SK-N-SH treated with all-trans-retinoic acid at 6 μM for 48 hours (cell line): ENCODE data around the gene SPATA18.

Source experiments
- ATAC-seq: fragments of 200-7000 bp; cut with Tn5 transposase; 3 replicates; pipeline ENCODE4 v1.9.1; 2020; ENCODE audit warnings: mild to moderate bottlenecking, moderate library complexity
- ARNTL ChIP-seq: fragments of 450-650 bp; formaldehyde crosslinking; IDR thresholded peaks from 2 replicates; pipeline ENCODE4 v1.5.0; 2020; ENCODE audit warnings: low read depth, mild to moderate bottlenecking, moderate library complexity, borderline replicate concordance
- GLIS3 ChIP-seq: fragments of 250-450 bp; sonication (Bioruptor Pico); IDR thresholded peaks from 2 replicates; pipeline ENCODE4 v1.5.0; 2020; ENCODE audit warnings: mild to moderate bottlenecking, moderate library complexity
- ISL1 ChIP-seq: fragments of 250-450 bp; sonication (Bioruptor Pico); IDR thresholded peaks from 2 replicates; pipeline ENCODE4 v2.1.2; 2022; ENCODE audit warnings: mild to moderate bottlenecking, moderate library complexity
- OSR1 ChIP-seq: fragments of 250-450 bp; sonication (Bioruptor Pico); IDR thresholded peaks from 2 replicates; pipeline ENCODE4 v1.8.0; 2022; ENCODE audit warnings: moderate library complexity, mild to moderate bottlenecking, inconsistent platforms
- PPARA ChIP-seq: fragments of 250-450 bp; sonication (Bioruptor Pico); IDR thresholded peaks from 2 replicates; pipeline ENCODE4 v1.5.0; 2020; ENCODE audit warnings: mild to moderate bottlenecking, borderline replicate concordance
- TCF4 ChIP-seq: fragments of 250-450 bp; sonication (Bioruptor Pico); IDR thresholded peaks from 2 replicates; pipeline ENCODE4 v1.8.0; 2021; ENCODE audit warnings: mild to moderate bottlenecking, moderate library complexity, borderline replicate concordance
- ZC3H10 ChIP-seq: fragments of 250-450 bp; sonication (Bioruptor Pico); IDR thresholded peaks from 2 replicates; pipeline ENCODE4 v1.5.1; 2021; ENCODE audit warnings: mild to moderate bottlenecking, moderate library complexity
- ZFP3 ChIP-seq: fragments of 250-450 bp; sonication (Bioruptor Pico); IDR thresholded peaks from 2 replicates; pipeline ENCODE4 v1.5.0; 2020; ENCODE audit warnings: mild to moderate bottlenecking, moderate library complexity
- ZNF565 ChIP-seq: fragments of 450-650 bp; formaldehyde crosslinking; conservative IDR thresholded peaks from 2 replicates; pipeline ENCODE4 v1.5.0; 2020; ENCODE audit warnings: low read depth, mild to moderate bottlenecking, moderate library complexity
- ZNF70 ChIP-seq: fragments of 450-650 bp; formaldehyde crosslinking; IDR thresholded peaks from 2 replicates; pipeline ENCODE4 v1.5.0; 2020; ENCODE audit warnings: mild to moderate bottlenecking, moderate library complexity
- TF ChIP-seq, protein P1 (sequence below): fragments of 250-450 bp; sonication (Bioruptor Pico); IDR thresholded peaks from 2 replicates; pipeline ENCODE4 v1.5.1; 2020; ENCODE audit warnings: low read depth, mild to moderate bottlenecking, moderate library complexity
- TF ChIP-seq, protein P2 (sequence below): fragments of 250-450 bp; sonication (Bioruptor Pico); IDR thresholded peaks from 2 replicates; pipeline ENCODE4 v1.5.0; 2020; ENCODE audit warnings: mild to moderate bottlenecking, moderate library complexity
- TF ChIP-seq, protein P3 (sequence below): fragments of 250-450 bp; sonication (Bioruptor Pico); IDR thresholded peaks from 2 replicates; pipeline ENCODE4 v1.5.1; 2021; ENCODE audit warnings: mild to moderate bottlenecking, moderate library complexity
- TF ChIP-seq, protein P4 (sequence below): fragments of 250-450 bp; sonication (Bioruptor Pico); IDR thresholded peaks from 2 replicates; pipeline ENCODE4 v1.8.0; 2020; ENCODE audit warnings: mild to moderate bottlenecking, moderate library complexity, borderline replicate concordance
- TF ChIP-seq, protein P5 (sequence below): fragments of 250-450 bp; sonication (Bioruptor Pico); IDR thresholded peaks from 2 replicates; pipeline ENCODE4 v1.8.0; 2021; ENCODE audit warnings: low read depth, mild to moderate bottlenecking, moderate library complexity, borderline replicate concordance

Gene SPATA18

DNA sequence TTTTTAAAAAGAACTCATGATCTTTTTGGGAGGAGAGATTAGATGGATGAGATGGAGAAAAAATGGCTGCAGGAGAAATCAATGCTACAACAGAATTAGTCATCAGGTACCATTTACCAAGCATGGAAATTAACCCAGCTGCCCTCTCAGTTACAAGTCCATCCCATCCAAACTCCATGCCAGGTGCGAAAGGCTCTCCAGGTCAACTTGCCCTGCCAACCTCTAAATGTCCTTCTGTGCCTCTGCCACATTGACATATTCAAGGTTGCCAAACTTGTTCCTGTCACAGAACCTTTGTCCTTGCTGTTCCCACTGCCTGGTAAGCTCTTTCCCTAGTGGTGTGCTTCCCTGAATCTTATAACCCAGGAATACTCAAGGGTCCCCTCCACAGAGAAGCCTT, 7.2 kb downstream of the SPATA18 start (continued):
- TF ChIP-seq, protein P1, sequence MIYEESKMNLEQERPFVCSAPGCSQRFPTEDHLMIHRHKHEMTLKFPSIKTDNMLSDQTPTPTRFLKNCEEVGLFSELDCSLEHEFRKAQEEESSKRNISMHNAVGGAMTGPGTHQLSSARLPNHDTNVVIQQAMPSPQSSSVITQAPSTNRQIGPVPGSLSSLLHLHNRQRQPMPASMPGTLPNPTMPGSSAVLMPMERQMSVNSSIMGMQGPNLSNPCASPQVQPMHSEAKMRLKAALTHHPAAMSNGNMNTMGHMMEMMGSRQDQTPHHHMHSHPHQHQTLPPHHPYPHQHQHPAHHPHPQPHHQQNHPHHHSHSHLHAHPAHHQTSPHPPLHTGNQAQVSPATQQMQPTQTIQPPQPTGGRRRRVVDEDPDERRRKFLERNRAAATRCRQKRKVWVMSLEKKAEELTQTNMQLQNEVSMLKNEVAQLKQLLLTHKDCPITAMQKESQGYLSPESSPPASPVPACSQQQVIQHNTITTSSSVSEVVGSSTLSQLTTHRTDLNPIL (CRISPR knock-in tag), result no peak
- no peak for TF ChIP-seq ZNF565 (CRISPR knock-in tag)
- TF ChIP-seq ZNF70 (CRISPR knock-in tag), result no peak
- TF ChIP-seq ZFP3 (CRISPR knock-in tag), result no peak

DNA sequence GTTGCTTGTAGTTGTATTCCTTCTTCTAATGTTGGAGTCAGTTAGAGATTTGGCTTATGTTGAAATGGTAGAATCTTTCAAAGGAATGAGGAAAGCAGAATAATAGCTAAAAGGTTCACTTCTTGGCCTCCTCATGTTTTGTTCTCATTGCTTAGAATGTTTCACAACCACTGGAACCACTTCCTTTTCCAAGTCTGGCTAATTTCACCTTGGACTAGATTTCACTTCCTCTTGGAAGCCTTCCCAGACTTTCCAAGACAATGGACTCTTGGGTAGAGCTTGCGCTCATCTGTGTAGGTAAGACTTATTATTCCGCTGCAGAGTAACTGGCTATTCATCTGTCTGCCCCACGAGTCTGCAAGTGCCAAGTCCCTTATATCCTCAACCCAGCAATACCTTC, 8.3 kb downstream of the SPATA18 start:
- ATAC-seq, result no peak

DNA sequence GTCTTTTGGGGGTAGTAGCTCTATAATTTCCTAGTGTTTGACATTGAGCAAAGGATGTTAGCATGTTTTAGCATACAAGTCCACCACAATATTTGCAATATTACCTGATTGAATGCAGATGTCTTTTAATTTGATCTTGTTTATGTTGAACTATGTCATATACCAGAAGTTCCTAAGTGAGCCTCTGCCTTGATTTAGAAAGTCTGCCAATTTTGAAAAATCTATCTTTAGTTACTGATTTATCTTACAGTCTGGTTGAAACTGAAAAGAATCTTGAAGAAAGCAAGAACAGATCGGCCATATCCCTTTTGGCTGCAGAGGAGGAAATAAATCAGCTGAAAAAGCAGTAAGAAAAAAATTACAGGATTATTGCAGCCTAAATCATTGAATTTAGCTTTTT, 18.5 kb downstream of the SPATA18 start:
- TF ChIP-seq OSR1 (CRISPR knock-in tag) (no peak), TCF4 (CRISPR knock-in tag) (peak; percentile 63; the same call in 1 of the 2 replicates), ZC3H10 (CRISPR knock-in tag) (0 out of 2 replicates have a peak, but pooled peaks have one; percentile 40), ISL1 (peak; percentile 87)
- TF ChIP-seq, protein P1 (CRISPR knock-in tag), result peak; percentile 52; the same call in 1 of the 2 replicates
- TF ChIP-seq, protein P2, sequence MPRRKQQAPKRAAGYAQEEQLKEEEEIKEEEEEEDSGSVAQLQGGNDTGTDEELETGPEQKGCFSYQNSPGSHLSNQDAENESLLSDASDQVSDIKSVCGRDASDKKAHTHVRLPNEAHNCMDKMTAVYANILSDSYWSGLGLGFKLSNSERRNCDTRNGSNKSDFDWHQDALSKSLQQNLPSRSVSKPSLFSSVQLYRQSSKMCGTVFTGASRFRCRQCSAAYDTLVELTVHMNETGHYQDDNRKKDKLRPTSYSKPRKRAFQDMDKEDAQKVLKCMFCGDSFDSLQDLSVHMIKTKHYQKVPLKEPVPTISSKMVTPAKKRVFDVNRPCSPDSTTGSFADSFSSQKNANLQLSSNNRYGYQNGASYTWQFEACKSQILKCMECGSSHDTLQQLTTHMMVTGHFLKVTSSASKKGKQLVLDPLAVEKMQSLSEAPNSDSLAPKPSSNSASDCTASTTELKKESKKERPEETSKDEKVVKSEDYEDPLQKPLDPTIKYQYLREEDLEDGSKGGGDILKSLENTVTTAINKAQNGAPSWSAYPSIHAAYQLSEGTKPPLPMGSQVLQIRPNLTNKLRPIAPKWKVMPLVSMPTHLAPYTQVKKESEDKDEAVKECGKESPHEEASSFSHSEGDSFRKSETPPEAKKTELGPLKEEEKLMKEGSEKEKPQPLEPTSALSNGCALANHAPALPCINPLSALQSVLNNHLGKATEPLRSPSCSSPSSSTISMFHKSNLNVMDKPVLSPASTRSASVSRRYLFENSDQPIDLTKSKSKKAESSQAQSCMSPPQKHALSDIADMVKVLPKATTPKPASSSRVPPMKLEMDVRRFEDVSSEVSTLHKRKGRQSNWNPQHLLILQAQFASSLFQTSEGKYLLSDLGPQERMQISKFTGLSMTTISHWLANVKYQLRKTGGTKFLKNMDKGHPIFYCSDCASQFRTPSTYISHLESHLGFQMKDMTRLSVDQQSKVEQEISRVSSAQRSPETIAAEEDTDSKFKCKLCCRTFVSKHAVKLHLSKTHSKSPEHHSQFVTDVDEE (CRISPR knock-in tag), result peak; percentile 72
- ATAC-seq, result peak; percentile 47; the same call in 1 of the 3 replicates

More for the DNA sequence above, 8.3 kb downstream of the SPATA18 start:
- TF ChIP-seq, protein P2 (CRISPR knock-in tag), result no peak
- TF ChIP-seq ISL1 (no peak), ZNF70 (CRISPR knock-in tag) (no peak), GLIS3 (CRISPR knock-in tag) (no peak), PPARA (CRISPR knock-in tag) (no peak)
- TF ChIP-seq, protein P3, sequence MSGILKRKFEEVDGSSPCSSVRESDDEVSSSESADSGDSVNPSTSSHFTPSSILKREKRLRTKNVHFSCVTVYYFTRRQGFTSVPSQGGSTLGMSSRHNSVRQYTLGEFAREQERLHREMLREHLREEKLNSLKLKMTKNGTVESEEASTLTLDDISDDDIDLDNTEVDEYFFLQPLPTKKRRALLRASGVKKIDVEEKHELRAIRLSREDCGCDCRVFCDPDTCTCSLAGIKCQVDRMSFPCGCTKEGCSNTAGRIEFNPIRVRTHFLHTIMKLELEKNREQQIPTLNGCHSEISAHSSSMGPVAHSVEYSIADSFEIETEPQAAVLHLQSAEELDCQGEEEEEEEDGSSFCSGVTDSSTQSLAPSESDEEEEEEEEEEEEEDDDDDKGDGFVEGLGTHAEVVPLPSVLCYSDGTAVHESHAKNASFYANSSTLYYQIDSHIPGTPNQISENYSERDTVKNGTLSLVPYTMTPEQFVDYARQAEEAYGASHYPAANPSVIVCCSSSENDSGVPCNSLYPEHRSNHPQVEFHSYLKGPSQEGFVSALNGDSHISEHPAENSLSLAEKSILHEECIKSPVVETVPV (CRISPR knock-in tag), result no peak

DNA sequence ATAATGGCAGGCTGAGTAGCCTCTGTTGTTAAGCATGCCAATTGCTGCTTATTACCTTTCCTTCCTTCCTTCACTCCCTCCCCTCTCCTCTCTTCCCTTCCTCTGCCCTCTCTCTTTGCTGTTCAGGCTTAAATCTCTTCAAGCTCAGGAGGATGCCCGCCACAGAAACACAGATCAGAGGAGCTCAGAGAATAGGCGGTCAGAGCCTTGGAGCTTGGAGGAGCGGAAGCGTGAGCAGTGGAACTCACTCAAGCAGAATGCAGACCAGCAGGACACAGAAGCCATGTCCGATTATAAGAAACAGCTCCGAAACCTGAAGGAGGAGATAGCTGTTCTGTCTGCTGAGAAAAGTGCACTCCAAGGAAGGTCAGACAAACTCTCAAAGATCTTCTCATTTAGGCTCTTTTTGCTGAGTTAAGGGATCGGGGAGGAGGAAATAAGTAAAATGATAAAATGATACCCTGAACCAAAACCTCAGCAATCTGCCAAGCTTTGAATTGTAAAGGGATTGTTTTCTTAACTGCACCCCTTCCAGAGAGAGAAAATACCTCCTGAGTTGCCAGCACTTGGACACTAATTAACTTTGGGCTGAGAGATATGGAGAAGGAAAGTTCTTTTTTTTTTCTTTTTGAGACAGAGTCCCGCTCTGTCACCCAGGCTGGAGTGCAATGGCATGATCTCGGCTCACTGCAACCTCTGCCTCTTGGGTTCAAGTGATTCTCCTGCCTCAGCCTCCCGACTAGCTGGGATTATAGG, 20.9 kb downstream of the SPATA18 start:
- ATAC-seq, result no peak
- TF ChIP-seq OSR1 (CRISPR knock-in tag) (no peak), ZNF565 (CRISPR knock-in tag) (no peak), ARNTL (CRISPR knock-in tag) (no peak), PPARA (CRISPR knock-in tag) (no peak), ISL1 (no peak), GLIS3 (CRISPR knock-in tag) (no peak)
- TF ChIP-seq, protein P3 (CRISPR knock-in tag), result no peak
- TF ChIP-seq, protein P4, sequence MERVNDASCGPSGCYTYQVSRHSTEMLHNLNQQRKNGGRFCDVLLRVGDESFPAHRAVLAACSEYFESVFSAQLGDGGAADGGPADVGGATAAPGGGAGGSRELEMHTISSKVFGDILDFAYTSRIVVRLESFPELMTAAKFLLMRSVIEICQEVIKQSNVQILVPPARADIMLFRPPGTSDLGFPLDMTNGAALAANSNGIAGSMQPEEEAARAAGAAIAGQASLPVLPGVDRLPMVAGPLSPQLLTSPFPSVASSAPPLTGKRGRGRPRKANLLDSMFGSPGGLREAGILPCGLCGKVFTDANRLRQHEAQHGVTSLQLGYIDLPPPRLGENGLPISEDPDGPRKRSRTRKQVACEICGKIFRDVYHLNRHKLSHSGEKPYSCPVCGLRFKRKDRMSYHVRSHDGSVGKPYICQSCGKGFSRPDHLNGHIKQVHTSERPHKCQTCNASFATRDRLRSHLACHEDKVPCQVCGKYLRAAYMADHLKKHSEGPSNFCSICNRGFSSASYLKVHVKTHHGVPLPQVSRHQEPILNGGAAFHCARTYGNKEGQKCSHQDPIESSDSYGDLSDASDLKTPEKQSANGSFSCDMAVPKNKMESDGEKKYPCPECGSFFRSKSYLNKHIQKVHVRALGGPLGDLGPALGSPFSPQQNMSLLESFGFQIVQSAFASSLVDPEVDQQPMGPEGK, result no peak
- TF ChIP-seq, protein P5, sequence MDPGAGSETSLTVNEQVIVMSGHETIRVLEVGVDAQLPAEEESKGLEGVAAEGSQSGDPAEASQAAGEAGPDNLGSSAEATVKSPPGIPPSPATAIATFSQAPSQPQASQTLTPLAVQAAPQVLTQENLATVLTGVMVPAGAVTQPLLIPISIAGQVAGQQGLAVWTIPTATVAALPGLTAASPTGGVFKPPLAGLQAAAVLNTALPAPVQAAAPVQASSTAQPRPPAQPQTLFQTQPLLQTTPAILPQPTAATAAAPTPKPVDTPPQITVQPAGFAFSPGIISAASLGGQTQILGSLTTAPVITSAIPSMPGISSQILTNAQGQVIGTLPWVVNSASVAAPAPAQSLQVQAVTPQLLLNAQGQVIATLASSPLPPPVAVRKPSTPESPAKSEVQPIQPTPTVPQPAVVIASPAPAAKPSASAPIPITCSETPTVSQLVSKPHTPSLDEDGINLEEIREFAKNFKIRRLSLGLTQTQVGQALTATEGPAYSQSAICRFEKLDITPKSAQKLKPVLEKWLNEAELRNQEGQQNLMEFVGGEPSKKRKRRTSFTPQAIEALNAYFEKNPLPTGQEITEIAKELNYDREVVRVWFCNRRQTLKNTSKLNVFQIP (CRISPR knock-in tag), result no peak
